GM21447 (cell line): ENCODE measurements around the gene MAP1LC3A.

Experiments used
- ATAC-seq: cut with Tn5 transposase; IDR thresholded peaks from one replicate; pipeline ENCODE4 v1.9.1; 2021; ENCODE audit not compliant: unreplicated experiment

The MAP1LC3A gene

GRCh38 chr20:34528921-34529297, 29.6 kb upstream of the MAP1LC3A start:
- ATAC-seq, result no peak

GRCh38 chr20:34529742-34530141, 28.8 kb upstream of the MAP1LC3A start:
- ATAC-seq, result no peak

GRCh38 chr20:34530342-34530741, 28.2 kb upstream of the MAP1LC3A start:
- ATAC-seq, result no peak

GRCh38 chr20:34531608-34532265, 26.8 kb upstream of the MAP1LC3A start:
- ATAC-seq, result no peak

- no peak for ATAC-seq
Observed at GRCh38 chr20:34532320-34532719, 26.2 kb upstream of the MAP1LC3A start.

GRCh38 chr20:34532756-34533155, 25.8 kb upstream of the MAP1LC3A start:
- ATAC-seq, result no peak

- ATAC-seq, result no peak
Observed at GRCh38 chr20:34534391-34535165, 23.9 kb upstream of the MAP1LC3A start.

GRCh38 chr20:34535301-34535840, 23.1 kb upstream of the MAP1LC3A start:
- no peak for ATAC-seq

- ATAC-seq, result no peak
Observed at GRCh38 chr20:34535857-34536256, 22.7 kb upstream of the MAP1LC3A start.

- no peak for ATAC-seq
Observed at GRCh38 chr20:34536798-34537394, 21.6 kb upstream of the MAP1LC3A start.

GRCh38 chr20:34537651-34538050, 20.9 kb upstream of the MAP1LC3A start:
- no peak for ATAC-seq

- no peak for ATAC-seq
Observed at GRCh38 chr20:34538671-34539123, 19.8 kb upstream of the MAP1LC3A start.

GRCh38 chr20:34539756-34540155, 18.8 kb upstream of the MAP1LC3A start:
- no peak for ATAC-seq

GRCh38 chr20:34540596-34541263, 17.8 kb upstream of the MAP1LC3A start:
- ATAC-seq, result no peak

- no peak for ATAC-seq
Observed at GRCh38 chr20:34541264-34541901, 17.1 kb upstream of the MAP1LC3A start.

GRCh38 chr20:34541917-34542316, 16.6 kb upstream of the MAP1LC3A start:
- ATAC-seq, result no peak

GRCh38 chr20:34542439-34542838, 16.1 kb upstream of the MAP1LC3A start:
- no peak for ATAC-seq

GRCh38 chr20:34543463-34544056, 15.0 kb upstream of the MAP1LC3A start:
- no peak for ATAC-seq

GRCh38 chr20:34544109-34544796, 14.3 kb upstream of the MAP1LC3A start:
- no peak for ATAC-seq

GRCh38 chr20:34546751-34547181, 11.8 kb upstream of the MAP1LC3A start:
- no peak for ATAC-seq
